HG03135 (cell line): Measurements from ENCODE around the gene NRAP.

Experiments used
- ATAC-seq: cut with Tn5 transposase; IDR thresholded peaks from one replicate; pipeline ENCODE4 v1.9.1; 2021; ENCODE audit warnings: mild to moderate bottlenecking, moderate library complexity; ENCODE audit not compliant: unreplicated experiment

NRAP gene

DNA sequence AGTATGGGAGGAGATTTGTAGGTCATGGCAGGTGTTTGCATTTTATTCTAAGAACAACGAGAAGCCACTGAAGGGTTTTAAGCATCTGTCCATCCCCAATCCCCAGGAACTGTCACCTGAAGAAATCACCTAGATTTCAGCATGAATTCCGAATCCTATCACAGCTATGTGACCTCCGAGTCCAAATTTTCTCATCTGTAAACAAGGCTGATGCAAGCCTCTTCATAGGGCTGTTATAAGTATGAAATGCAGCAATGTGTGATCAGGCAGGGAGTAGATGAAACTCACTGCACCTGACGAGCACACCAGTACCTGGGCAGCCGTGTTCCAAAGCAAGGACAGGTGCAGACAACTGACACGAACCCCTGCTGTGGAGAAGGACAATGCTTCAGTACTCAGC lies 97.0 kb downstream of the NRAP start:
- ATAC-seq, result no peak

DNA sequence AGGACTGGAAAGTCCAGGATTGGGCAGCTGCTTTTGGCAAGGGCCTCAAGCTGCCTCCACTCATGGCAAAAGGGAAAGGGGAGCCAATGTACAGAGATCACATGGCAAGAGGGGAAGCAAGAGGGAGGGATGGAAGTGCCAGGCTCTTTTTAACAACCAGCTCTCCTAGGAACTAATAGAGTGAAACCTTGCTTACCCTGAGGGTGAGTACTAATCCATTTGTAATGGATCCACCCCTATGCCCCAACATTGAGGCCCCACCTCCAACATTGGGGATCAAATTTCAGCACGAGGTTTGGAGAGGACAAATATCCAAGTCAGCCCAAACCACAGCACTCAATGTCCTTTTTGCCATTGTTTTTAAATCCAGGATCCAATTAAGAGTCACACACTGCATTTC lies 98.5 kb downstream of the NRAP start:
- ATAC-seq, result no peak

- peak; percentile 91 for ATAC-seq
Observed at GRCh38 chr10:113563306-113564088, 100.3 kb downstream of the NRAP start.

DNA sequence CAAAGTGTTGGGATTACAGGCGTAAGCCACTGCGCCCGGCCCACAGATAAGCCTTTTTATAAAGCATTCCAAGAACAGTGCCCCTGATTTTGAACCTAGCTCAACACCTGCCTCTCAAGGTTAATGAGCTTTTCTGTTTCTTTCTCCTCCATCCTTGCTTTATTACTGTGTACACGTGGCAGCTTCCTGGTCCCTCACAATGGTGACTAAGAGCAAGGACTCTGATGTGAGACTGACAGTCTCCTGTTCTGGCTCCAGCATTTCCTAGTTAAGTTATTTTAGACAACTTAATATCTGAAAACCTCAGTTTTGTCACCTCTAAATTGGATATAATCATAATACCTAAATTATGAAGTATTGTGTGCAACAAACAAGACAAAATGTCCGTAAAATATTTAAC lies 101.1 kb downstream of the NRAP start:
- no peak for ATAC-seq

DNA sequence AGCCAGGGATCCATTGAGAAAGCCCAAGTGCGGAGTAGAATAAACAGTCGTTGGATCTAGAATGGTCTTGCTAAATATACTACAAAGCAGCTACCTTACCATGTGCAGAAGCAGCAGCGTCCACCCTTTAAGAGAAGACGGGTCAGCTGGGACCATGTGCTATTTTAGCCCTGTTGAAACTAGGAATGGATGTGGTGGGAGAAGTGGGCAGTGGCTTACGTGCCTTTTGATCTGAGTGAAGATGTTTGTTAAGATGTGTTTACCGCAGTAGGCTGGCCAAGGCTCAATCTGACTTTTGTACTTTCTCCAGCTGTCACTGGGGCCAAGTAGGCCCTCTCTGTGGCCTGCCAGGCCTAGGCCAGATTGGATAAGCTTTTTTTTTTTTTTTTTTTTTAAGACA lies 101.8 kb downstream of the NRAP start:
- no peak for ATAC-seq

GRCh38 chr10:113561214-113561613 lies 102.6 kb downstream of the NRAP start:
- no peak for ATAC-seq

DNA sequence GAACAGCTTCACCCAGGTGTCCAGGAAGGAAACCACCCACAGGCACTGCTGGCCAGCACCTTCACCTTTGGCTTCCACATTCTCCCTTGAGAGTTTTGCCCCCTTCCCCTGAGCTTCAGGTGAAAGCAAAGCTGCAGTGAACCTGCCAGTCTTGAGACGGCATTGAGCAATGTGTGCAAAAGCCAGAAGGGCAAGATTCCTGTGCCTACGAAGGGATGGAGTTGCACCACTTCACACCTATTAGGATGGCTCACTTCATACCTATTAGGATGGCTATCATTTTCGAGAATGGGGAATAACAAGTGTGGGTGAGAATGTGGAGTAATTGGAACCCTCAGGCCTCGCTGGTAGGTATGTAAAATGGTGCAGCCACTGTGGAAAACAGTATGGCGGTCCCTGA lies 103.8 kb downstream of the NRAP start:
- no peak for ATAC-seq

DNA sequence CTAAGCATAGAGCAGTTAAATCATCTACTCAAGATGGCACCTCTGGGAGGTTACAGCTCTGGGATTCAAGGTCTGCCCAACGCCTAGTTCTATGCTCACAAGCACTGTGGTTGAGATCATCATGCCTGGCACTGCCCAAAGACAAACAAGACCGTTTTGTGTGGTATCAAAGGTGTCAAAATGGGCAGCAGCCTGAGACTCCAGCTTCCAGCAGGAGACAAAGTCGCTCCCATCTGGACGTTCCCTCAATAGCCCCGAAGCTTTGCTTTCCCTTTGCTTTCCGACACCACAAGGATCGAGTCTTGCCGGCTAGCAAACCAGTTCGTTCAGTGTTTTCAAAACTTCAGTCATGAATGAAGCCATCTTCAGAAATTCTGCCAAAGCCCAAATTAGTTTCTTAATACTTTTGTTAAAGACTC lies 105.9 kb downstream of the NRAP start:
- ATAC-seq, result no peak

DNA sequence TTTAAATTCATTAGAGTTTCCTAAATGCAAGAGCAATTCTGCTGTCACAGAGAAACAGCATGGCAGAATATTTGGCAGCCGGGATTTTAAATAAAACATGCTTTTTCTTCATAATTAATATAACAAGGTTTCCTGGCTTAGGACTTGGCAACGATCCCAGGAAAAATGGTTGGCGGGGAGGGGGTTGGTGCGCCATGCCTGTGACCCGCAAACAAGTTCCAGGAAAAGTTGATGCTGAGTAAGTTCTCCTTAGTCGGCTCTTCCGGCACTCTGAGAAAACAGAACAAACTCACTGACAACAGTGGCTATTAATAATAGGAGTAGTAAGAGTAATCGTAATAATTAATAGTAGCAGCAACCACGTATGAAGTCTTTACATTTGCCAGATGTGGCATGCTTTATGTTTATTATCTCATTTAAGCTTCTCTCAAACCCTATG lies 106.4 kb downstream of the NRAP start:
- no peak for ATAC-seq

DNA sequence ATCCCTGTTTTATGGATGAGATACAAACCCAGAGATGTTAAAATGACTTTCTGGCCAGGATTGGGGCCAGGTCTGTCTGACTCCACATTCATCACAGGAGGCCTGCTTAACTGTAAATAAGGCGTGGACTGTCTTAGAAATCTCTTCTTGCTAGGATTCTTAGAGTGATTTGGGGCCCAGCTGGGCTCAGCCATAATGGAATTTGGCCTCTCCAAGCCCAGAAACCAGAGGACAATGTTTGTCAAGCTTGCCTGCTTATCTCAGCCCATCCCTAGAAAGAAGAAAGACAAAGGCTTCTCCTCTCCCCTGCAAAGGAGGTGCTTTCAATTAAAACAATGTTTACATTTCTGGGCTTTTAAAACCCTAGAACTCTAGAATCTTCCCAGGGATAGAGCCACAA lies 108.1 kb downstream of the NRAP start:
- ATAC-seq, result no peak

DNA sequence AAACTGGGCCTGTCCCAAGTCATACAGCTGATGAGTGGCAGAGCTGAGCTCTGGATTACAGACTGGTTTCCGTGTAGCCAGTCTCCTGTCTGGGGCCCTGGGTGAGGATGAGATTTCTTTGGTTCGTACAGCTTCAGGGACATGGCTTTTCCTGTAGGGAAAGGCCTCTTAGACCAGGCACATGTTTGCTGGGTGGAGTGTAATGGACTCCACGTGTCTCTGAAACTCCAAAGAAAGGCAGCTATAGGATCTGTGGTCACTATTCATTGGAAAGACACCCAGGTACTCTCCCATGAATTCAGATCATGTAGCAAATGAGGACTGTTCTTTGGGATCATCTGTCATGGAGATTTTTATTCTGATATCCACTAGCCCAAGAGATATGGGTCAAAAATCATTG lies 108.6 kb downstream of the NRAP start:
- no peak for ATAC-seq

GRCh38 chr10:113554214-113554613 lies 109.6 kb downstream of the NRAP start:
- no peak for ATAC-seq

- ATAC-seq, result no peak
Observed at GRCh38 chr10:113553149-113553548, 110.7 kb downstream of the NRAP start.

DNA sequence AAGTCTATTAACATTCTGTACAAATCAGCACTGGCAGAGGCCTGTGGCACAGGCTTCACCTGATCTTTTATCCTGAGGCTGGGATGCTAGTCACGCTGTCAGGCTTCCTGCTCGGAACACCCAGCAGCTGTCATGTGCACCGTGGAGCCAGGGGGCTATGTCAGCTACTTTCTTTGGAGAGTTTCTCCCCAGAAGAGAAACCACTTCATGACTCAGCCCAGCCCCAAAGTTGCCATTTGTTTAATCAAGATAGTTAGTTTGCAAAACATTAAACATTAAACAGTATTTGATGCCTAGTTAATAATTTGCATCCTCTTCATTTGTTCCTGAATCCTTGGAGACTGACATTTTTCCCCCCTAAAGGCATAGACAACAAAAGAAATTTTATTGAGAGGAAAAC lies 111.1 kb downstream of the NRAP start, which contains the start of gene HABP2:
HABP2 (plus strand) TSS at position 353 of the 400 bp plus-strand sequence. CDS start 69 bp downstream, outside the sequence.
- ATAC-seq, result no peak

- ATAC-seq, result no peak
Observed at GRCh38 chr10:113552014-113552413, 111.8 kb downstream of the NRAP start.

DNA sequence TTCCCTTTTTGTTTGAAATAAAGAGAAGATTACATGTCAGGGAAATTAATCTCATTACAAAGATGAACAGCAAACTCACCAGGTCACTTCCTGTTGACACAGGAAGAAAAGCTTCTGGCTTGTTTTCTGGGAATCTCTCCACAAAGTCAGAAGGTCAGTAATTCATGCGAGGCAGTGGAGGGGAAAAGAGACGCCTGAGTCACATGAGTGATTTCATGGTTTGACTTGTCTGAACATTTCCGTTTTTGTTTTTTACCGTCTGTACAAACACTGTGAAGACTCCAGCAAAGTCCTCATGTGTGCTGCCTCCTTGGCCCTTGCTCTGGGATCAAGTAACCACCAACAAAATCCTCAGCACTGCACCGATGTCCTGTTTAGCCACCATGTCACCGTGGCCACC lies 113.5 kb downstream of the NRAP start:
- no peak for ATAC-seq

- no peak for ATAC-seq
Observed at GRCh38 chr10:113549856-113550255, 114.0 kb downstream of the NRAP start.

GRCh38 chr10:113547426-113547825 lies 116.4 kb downstream of the NRAP start:
- ATAC-seq, result no peak

DNA sequence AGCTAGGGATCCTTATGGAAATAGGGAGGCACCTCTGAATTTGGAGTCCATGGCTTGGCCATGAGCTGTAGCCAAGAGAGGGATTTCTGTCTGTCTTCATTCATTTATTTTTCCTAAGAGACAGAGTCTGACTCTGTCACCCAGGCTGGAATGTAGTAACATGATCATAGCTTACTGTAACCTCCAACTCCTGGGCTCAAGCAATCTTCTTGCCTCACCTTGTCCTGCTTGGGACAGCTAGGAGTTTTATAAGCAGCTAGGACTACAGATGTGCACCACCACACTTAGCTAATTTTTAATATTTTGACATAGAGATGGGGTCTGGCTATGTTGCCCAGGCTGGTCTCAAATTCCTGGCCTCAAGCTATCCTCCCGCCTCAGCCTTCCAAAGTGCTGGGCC lies 119.4 kb downstream of the NRAP start:
- no peak for ATAC-seq

DNA sequence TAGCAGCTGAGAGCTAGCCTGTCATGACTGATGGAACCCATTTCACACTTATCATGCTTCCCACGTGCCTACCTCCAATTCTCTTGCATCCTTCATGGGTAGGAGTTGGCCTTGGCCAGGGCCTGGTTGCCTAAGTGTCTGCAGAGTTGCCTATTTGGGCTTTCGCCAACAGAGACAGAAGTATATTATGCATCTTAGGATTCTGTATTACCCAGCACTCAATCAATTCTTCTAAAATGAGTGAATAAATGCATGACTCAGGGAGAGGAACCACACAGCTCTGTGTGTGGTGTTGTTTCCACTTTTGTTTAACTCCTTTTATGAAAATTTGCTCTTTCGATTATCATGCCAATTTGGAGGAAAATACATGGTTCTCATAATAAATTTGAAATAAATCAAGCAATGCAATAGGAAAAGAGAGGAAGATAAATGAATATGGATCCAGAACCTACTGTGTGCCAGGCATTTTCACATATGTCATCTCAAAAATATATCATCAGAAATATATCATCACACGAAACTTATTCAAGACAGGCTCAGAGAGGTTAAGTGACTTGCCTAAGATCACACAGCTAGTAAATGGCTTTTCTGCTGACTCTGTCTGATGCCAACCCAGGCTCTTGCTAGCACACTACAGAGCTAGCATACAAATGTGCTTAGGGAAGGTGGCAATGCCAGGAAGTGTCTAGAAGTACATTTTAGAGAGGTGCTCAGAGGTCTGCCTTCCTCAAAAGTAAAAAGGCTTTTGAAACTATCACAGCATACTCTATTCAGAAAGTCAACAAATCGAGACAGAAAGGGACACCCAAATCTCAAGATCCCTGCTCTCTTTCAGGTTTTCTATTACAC lies 120.5 kb downstream of the NRAP start:
- ATAC-seq, result no peak

DNA sequence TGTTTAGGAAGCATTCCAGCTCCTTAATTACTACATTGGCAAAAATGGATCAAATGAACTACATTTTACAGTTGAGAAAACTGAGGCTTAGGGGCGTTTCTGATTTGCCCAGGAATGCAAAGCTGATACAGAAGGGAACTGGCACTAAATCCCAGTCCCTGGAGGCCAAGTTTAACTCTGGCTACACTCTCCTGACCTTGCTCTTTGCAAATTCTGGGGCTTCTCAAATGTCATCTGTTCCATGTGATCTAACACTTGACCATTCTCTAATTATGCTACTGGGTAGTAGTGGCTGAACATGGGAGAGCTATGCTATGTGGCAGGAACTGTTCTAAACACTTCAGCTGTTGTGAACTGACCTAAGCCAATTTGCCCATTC lies 122.3 kb downstream of the NRAP start:
- no peak for ATAC-seq
